ENCODE measurements around the gene NPAS4.
"Not testable (repeated sequence)": the region's sequence is repeated elsewhere in the genome, so short reads cannot be mapped to it uniquely, and the experiment has no call there.

Gene NPAS4

DNA sequence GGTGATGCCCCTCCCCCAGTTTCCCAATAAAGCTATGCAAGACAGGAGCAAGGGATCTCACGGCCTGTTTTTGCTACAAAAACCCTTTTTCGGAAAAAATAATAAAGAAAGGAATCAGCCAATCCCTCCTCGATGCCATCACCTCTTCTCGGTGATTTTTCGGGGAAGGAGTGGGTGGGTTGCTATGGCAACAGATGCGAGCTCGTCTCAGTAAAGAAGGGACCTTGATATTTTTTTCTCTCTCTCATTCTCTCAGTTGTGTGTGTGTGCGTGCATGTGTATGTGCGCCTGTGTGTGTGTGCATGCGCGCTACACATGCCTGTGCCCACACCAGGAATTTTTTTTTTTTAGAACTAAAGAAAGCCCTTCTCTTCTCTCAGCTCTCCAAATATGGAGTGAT is 3.8 kb upstream of the NPAS4 start:
- DNase-seq = peak in 38 of 56 donors; percentile 8 to 86 (median 58)

DNA sequence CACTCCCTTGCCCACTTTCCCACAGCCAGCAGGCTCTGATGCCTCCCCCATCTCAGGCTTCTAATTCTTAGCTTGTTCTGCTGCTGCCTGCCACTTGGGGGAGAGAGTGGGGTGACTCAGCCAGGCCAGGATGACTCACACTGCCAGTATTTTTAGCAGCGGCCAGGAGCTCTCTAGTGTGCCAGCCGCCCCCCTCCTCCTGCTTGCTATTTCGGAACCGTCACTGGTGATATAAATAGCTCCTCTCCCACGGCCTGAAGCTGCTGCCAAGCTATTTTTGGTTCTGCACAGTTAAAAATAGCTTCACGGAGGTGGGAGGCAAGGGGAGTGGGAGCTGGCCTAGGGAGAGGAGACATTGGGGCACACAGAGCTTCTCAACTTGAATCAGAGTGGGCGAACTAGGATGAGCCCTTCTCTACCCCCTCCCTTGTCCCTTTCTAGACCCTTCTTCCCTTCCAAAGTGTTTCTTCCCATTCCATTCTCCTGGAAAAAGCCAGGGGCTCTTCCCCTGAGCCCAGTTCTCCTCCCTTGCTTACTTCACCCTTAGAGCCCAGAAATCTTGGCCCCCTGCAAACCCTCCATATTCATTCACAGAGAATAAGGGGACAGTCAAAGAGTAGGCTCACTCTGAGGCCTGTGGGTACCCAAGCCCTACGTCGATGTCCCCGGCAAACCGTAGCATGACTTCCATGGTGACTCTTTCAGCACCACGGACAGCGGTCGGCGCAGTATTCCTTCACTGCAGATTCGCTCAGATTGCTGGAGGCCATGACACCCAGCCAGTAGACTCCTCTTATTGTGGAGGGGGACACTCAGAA is 2.5 kb upstream of the NPAS4 start:
- DNase-seq = peak in 50 of 56 donors; percentile 5 to 89 (median 54)

DNA sequence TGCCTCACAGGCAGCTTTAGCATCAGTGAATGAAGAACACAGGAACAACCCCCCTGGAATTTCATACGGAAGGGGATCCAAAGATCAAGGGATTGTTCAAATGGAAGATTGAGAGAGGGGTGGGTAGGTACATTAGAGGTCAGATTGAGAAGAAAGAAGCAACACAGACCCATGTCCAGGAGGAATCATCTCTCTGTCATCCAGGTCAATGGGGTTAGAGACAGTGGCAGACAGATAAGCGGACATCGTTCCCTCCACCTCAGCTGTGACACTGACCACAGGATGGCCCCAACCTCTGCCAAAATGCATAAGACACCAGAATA is 1.9 kb upstream of the NPAS4 start:
- no peak for DNase-seq

DNA sequence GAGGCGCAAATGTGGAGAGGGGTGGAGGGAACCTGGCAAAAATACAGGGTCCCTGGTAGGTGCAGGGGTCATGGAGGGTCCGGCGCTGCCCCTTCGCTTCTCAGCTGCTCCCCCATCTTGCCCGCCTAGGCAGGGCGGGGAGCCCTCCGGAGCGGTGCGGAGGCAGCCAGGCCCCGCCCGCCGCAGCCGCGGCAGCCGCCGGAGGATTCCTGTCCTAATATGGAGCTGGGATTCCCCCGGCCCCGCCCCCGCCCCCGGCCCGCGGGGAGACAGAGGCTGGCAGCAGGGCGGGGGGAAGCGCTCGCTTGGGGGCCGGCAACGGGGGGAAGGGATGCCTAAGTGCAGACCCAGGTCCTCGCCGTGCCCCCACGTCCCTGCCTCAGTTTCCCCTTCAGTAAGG is 1.0 kb upstream of the NPAS4 start:
- DNase-seq = peak in 29 of 56 donors; percentile 5 to 72 (median 36)

DNA sequence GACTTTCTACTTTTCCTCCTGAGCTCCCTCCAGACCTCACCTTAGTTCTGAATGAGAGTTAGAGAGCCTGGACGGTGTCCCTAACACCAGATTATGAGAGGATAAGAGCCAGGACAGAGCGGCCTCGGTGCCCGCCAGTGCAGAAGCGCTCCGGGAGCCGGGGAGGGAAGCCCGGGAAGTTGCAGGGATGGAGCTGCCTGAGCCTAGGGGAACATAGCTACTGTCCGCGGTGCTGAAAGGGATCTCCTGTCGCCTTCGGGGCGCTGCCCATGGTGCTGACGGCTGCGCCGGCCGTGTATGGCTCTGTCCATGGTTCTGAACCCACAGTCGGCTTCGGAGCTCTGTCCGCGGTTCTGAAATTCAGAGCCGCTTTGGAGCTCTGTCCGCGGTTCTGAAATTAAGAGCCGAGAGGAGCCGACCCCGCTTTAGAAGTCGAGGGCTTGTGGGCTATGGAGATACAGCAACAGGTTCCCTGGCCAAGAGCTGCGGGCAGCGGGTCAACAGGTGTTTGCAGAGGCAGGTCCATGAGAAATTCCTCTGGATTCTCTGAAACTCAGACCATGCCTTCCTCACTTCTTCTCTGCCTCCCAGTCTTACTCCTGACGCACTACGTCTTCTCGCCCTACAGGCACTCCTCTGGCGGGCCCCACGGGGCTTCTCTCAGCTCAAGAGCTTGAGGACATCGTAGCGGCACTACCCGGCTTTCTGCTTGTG is 814 bp downstream of the NPAS4 start:
- DNase-seq = peak in 55 of 56 donors; percentile 24 to 93 (median 73)

DNA sequence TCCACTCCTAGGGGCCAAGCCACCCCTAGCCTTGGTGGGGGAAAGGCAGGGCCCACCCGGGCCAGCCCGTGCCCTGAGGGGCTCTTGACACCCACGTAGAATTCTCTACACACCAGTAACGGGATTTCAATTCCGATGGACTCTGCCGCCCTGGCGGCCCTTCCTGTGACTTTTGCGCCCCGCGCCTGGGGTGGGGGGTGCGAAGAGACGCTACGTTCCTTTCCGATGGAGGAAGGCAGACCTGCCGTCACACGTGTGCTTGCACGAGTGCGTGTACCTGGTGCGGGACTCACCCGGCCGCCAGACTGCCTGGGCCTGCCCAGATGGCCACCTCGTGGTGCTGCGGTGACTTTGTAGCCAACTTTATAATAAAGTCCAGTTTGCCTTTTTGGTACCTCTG is 5.5 kb downstream of the NPAS4 start:
- DNase-seq = no peak

DNA sequence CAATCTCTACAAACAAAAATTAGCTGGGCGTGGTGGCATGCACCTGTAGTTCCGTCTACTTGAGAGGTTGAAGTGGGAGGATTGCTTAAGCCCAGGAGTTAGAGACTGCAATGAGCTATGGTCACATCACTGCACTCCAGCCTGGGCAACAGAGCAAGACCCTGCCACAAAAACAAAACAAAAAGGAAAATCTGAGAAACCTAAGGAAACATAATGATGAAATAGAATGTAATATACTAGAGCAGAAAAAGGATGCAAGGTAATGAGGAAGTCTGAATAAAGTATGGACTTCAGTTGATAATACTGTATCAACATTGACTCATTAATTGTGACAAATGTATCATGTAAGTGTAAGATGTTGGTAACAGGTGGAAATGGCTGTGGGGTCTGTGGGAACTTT is 8.1 kb downstream of the NPAS4 start:
- DNase-seq = no peak

DNA sequence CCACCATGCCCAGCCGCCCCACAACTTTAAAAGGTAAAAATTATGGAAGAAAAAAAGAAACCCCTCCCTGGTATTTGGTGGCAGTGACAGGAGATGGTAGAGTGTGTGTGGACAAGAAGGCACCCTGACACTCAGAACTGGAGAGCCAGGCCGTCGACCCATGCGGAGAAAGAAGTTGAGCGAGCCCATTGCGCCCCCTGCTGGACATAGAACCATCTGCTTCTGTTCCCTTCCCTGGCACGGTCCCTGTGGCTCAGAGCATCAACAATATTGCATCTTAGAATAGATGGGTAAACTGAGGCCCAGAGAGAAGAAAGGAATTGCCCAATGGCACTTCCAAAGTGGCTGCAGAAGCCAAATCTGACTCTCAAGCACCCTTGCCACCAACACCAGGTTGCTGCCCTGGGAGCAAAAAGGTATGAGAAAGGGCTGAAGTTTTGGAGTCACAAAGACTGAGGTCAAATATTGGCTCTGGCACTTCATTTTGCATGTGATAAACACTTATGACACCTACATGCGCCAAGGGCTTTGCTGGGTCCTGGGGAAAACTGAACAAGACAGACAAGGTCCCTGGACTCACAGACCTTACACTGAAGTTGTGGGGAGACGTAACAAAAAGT is 9.3 kb downstream of the NPAS4 start:
- peak in 45 of 56 donors; percentile 6 to 90 (median 45) for DNase-seq

DNA sequence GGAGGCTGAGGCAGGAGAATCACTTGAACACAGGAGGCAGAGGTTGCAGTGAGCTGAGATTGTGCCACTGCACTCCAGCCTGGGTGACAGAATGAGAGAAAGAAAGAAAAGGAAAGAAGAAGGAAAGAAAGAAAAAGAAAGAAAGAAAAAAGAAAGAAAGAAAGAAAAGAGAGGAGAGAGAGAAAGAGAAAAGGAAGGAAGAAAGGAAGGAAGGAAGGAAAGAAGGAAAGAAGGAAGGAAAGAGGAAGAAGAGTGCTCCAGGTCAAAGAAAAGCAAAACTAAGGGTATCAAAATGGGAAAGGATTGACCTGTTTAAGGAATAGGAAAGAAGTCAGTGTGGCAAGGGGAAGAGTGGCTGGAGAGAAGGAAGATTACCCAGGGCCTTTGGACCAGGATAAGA is 10.5 kb downstream of the NPAS4 start:
- DNase-seq = not testable (repeated sequence)

DNA sequence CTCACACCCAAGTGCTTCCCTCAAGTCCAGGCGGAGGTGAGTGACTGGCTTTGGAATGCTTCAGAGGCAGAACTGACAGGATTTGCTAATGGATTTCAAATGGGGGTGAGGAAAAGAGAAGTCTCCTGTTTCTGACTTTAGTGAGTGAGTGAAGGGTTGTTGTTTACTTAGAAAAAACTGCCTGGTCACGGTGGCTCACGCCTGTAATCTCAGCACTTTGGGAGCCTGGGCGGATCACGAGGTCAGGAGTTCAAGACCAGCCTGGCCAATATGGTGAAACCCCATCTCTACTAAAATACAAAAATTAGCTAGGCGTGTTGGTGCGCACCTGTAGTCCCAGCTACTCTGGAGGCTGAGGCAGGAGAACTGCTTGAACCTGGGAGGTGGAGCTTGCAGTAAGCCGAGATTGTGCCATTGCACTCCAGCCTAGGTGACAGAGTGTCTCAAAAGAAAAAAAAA is 11.1 kb downstream of the NPAS4 start:
- not testable (repeated sequence) for DNase-seq

DNA sequence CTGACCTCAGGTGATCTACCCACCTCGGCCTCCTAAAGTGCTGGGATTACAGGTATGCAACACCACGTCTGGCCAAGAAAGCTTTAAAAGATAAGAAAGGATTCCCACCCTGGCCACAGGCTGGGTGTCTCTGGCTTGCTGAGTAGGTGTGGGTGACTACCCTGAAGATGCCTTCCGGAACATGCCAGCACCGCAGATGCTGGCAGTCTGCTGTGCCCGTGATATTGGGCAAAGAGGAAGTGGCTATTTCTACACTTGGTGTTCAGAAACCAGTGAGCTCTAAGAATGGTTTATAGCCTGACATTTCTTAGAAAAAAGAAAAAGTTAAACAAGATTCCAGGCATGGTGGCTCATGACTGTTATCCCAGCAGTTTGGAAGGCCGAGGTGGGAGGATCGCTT is 11.8 kb downstream of the NPAS4 start:
- no peak for DNase-seq

DNA sequence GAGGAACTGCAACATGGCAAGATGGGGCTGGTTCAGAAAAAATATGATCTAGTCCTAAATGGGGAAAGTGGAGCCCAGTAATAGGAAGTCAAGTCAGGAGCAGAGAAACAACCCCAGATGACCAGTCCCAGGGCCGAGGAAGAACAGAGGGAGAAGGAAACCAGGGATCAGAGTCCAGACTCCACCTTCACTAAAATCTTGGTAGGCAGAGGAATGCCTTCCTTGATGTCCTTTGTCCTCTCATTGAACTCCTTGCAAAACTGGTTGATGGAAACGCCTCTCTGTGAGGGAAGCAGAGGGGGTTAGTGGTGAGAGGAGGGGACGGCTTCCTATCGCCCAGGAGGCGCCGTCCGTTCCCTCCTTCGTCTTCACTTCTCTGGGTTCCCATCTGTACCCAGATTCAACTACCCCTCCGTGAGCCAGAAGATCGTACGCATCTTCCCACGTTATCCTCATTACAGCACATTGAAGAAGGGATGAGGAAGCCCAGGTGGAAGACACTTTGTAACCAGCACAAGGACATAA is 17.2 kb downstream of the NPAS4 start:
- DNase-seq = no peak

DNA sequence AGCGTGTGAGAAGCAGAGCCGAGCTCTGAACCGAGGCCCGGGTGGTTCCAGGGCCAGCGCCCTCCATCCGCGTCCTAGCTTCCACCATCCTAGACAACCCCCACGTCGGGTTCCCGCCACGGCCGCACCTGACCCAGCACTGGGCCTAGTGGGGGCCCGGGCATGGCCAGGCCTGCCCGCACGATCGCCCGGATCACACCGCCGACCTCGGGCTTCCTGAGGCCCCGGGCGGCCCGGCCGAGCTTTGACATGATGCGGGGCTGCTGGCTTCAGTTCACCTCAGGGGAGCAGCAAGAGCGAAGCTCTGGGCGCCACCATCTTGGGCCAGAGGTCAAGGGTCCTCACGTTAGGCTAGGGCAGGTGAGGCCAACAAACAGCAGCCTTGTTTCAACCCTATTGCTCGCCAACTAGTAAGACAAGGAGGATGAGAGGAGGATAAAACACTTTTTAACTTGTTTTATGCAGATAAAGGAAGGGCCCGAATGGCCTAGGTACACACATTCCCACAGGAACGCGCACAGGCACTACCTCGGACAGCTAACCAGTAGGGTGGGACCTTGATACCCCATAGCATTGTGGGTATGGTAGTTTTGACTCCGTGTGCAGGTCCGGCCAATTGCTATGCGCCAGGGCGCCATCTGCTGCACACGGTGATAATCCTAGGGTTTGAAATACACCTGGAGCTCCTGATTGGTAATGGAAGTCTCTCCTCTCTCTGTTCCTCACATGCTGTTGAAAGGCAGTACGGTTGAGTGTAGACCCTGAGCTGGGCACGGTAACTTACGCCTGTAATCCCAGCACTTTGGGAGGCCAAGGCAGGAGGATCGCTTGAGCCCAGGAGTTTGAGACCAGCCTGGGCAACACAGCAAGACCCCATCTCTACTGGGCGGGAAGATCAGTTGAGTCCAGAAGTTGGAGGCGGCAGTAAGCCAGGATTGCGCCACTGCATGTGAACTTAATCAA is 17.9 kb downstream of the NPAS4 start, which contains the start of gene MRPL11:
Gene MRPL11, minus strand, starts transcription at position 345 of the 963 bp plus-strand sequence. Its CDS starts 94 bp downstream, at position 251.
- DNase-seq = peak; percentile 29 to 97 (median 88)

DNA sequence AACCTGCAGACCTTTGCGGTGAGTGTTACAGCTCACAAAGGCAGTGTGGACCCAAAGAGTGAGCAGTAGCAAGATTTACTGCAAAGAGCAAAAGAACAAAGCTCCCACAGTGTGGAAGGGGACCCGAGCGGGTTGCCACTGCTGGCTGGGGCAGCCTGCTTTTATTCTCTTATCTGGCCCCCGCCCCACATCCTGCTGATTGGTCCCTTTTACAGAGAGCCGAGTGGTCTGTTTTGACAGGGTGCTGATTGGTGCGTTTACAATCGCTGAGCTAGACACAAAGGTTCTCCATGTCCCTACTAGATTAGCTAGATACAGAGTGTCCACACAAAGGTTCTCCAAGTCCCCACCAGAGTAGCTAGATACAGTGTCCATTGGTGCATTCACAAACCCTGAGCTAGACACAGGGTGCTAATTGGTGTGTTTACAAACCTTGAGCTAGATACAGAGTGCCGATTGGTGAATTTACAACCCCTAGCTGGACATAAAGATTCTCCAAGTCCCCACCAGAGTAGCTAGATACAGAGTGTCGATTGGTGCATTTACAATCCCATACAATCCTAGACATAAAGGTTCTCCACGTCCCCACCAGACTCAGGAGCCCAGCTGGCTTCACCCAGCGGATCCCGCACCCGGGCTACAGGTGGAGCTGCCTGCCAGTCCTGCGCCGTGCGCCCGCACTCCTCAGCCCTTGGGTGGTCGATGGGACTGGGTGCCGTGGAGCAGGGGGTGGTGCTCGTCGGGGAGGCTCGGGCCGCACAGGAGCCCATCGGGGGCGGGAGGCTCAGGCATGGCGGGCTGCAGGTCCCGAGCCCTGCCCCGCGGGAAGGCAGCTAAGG is 19.5 kb downstream of the NPAS4 start:
- DNase-seq = not testable (repeated sequence)

DNA sequence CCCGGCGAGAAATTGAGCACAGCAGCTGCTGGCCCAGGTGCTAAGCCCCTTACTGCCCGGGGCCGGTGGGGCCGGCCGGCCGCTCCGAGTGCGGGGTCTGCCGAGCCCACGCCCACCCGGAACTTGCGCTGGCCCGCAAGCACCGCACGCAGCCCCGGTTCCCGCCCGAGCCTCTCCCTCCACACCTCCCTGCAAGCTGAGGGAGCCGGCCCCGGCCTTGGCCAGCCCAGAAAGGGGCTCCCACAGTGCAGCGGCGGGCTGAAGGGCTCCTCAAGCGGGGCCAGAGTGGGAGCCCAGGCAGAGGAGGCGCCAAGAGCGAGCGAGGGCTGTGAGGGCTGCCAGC is 20.1 kb downstream of the NPAS4 start:
- DNase-seq = not testable (repeated sequence)

DNA sequence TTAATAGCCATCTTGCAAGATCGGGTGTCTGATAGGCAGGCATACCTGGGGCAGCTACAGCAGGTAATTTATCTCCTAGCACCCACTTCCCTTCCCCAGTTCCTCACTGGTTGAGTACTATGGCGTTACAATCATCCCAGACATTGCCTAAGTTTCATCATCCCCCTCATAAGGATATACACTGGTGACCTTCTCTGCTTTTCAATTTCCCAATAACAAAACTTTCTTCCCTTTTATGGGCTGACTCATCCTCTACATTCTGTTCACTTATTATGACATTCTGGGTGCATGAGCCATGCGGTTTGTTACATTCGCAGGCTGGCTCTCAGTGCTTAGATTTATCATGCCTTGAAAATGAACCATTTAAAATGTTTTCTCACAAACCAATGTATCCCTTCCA is 22.8 kb downstream of the NPAS4 start:
- DNase-seq = no peak

DNA sequence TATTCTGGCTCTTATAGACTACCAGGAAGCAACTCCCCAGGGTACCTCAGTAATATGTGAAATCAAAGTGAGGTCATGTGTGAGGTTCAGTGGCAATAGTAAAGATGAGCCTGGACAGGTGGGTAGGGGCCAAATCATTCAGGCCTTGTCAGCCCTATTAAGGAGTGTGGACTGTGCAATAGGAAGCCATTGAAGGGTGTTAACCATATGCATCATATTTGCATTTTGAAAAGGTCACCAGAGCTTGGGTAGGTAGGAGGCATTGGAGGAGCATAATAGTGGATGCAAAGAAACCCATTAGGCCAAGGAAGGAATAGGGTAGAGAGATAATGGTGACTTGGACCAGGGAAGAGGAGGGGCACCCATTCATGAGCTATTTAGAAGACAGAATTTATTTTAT is 26.2 kb downstream of the NPAS4 start:
- no peak for DNase-seq

DNA sequence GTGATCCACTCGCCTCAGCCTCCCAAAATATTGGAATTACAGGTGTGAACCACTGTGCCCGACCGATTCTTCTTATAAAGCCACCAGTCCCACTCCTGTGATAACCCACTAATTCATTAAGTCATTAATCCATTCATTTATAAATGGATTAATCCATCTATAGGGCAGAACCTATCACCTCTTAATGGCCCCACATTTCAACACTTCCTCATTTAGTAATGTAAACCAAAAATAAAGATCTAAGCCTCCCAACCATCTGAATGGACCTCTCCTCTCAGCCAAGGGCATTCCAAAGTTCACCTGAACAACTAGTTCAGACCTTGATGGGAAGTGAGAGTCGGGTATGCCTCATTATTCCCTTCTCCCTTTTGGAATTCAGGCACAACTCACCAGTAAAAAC is 27.7 kb downstream of the NPAS4 start:
- DNase-seq = no peak

DNA sequence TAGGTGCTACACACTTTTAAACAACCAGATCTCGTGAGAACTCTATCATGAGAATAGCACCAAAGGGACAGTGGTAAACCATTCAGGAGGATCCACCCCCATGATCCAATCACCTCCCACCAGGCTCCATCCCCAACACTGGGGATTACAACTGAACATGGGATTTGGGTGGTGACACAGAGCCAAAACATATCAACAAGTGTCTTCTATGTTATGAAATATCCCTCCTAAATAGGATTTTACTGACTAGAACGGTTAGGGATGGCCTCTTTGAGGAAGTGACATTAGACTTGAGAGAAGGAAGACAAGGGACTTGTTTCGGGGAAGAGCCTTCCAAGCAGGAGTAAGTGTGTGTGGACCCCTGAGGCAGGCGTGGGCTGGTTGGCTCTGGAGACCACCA is 29.7 kb downstream of the NPAS4 start:
- DNase-seq = no peak

DNA sequence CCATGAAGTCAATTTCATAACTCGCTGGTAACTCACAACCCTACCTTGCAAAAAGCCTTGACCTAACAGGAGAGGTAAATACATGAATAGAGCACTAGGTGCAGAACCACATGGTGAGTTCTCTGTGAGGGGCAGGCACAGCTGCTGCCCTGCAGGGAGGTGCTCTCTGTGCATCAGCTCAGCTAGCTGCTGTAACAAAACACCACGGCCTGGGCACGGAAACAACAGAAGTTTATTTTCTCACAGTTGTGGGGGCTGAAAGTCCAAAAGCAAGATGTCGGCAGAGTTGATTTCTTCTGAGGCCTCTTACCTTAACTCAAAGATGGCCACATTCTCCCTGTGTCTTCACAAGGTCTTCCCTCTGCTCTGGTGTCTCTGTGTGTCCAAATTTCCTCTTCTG is 30.8 kb downstream of the NPAS4 start:
- no peak for DNase-seq
